HEK293 (cell line): ENCODE measurements around the gene SLC16A6.

Experiments
- CTCF ChIA-PET: fragments of 350-600 bp; formaldehyde crosslinking; extraction: SDS; loops from one replicate; lab custom pipeline; 2021; ENCODE audit warnings: antibody characterized with exemption; lab: Yijun Ruan, JAX
- POLR2A ChIA-PET: fragments of 300-600 bp; formaldehyde crosslinking; extraction: SDS; loops from one replicate; lab custom pipeline; 2020; ENCODE audit warnings: antibody characterized with exemption, inconsistent platforms; lab: Yijun Ruan, JAX
- H3K27ac ChIP-seq: fragments of 200-500 bp; sonication (Bioruptor generic); 2 replicates; pipeline ENCODE4 v1.5.1; 2014; ENCODE audit warnings: low read depth, low read length, control low read depth, inconsistent platforms; ENCODE audit errors: extremely low read depth
- H3K36me3 ChIP-seq, 2 experiments: fragments of 200-500 bp in 1 of 2; sonication (Bioruptor generic) in 1 of 2; 1 replicate in 1 of 2; 2 replicates in 1 of 2; pipeline ENCODE4 v1.5.1; 2014 to 2017; ENCODE audit warnings: inconsistent platforms in 2 of 2, low read length in 2 of 2; ENCODE audit not compliant: control insufficient read depth in 2 of 2, insufficient read depth in 1 of 2
- H3K4me1 ChIP-seq: fragments of 200-500 bp; sonication (Bioruptor generic); 2 replicates; pipeline ENCODE4 v1.5.1; 2014; ENCODE audit warnings: mild to moderate bottlenecking, low read length, inconsistent platforms; ENCODE audit not compliant: control insufficient read depth, insufficient read depth
- H3K4me3 ChIP-seq: 2 replicates; pipeline ENCODE4 v1.5.1; 2011; ENCODE audit warnings: low read depth, mild to moderate bottlenecking, control low read depth, low read length, moderate library complexity
- H3K9me3 ChIP-seq: fragments of 200-500 bp; sonication (Bioruptor generic); 2 replicates; pipeline ENCODE4 v1.5.1; 2014; ENCODE audit warnings: low read depth, low read length, inconsistent platforms; ENCODE audit not compliant: control insufficient read depth, insufficient read depth
- BCL11B ChIP-seq: fragments of 450-650 bp; formaldehyde crosslinking; IDR thresholded peaks from 2 replicates; pipeline ENCODE4 v1.5.1; 2016; ENCODE audit warnings: low read depth, missing biosample characterization, missing genetic modification characterization
- GLIS1 ChIP-seq: fragments of 450-650 bp; formaldehyde crosslinking; IDR thresholded peaks from 2 replicates; pipeline ENCODE4 v1.5.1; 2016; ENCODE audit warnings: missing biosample characterization, missing genetic modification characterization
- MYNN ChIP-seq: fragments of 450-650 bp; formaldehyde crosslinking; IDR thresholded peaks from 2 replicates; pipeline ENCODE4 v1.5.1; 2016; ENCODE audit warnings: missing biosample characterization, missing genetic modification characterization, borderline replicate concordance
- SCRT2 ChIP-seq: fragments of 450-650 bp; formaldehyde crosslinking; IDR thresholded peaks from 2 replicates; pipeline ENCODE4 v1.5.1; 2016; ENCODE audit warnings: missing biosample characterization, missing genetic modification characterization
- TCF7L2 ChIP-seq: IDR thresholded peaks from 2 replicates; pipeline ENCODE4 v1.6.1; 2011; ENCODE audit warnings: low read depth, mild to moderate bottlenecking, inconsistent platforms, low read length, moderate library complexity, borderline replicate concordance
- ZNF157 ChIP-seq: fragments of 450-650 bp; formaldehyde crosslinking; IDR thresholded peaks from 2 replicates; pipeline ENCODE4 v1.5.1; 2016; ENCODE audit warnings: missing biosample characterization, missing genetic modification characterization
- ZNF18 ChIP-seq: fragments of 450-650 bp; formaldehyde crosslinking; IDR thresholded peaks from 2 replicates; pipeline ENCODE4 v1.5.1; 2016; ENCODE audit warnings: missing biosample characterization, missing genetic modification characterization
- ZNF184 ChIP-seq: fragments of 450-650 bp; IDR thresholded peaks from 2 replicates; pipeline ENCODE4 v1.5.1; 2018; ENCODE audit warnings: missing biosample characterization, mild to moderate bottlenecking, missing genetic modification characterization
- ZNF211 ChIP-seq: fragments of 450-650 bp; formaldehyde crosslinking; IDR thresholded peaks from 2 replicates; pipeline ENCODE4 v1.5.1; 2016; ENCODE audit warnings: low read depth, missing biosample characterization, missing genetic modification characterization
- ZNF24 ChIP-seq: fragments of 450-650 bp; formaldehyde crosslinking; IDR thresholded peaks from 2 replicates; pipeline ENCODE4 v1.5.1; 2016; ENCODE audit warnings: missing biosample characterization, missing genetic modification characterization
- ZNF274 ChIP-seq, 2 experiments: fragments of 200-500 bp in 1 of 2; fragments of 450-650 bp in 1 of 2; sonication (Bioruptor generic) in 1 of 2; formaldehyde crosslinking in 1 of 2; IDR thresholded peaks; 2 replicates each; pipeline versions ENCODE4 v1.5.1 to v1.6.1; 2014 to 2016; ENCODE audit warnings: borderline replicate concordance in 1 of 2, inconsistent platforms in 1 of 2, low read length in 1 of 2, missing biosample characterization in 1 of 2, missing genetic modification characterization in 1 of 2
- ZNF341 ChIP-seq: fragments of 450-650 bp; formaldehyde crosslinking; IDR thresholded peaks from 2 replicates; pipeline ENCODE4; 2016; ENCODE audit warnings: low read depth, missing biosample characterization, missing genetic modification characterization
- ZNF366 ChIP-seq: fragments of 450-650 bp; formaldehyde crosslinking; conservative IDR thresholded peaks from 2 replicates; pipeline ENCODE4 v1.5.1; 2016; ENCODE audit warnings: missing biosample characterization, missing genetic modification characterization
- ZNF423 ChIP-seq: fragments of 450-650 bp; formaldehyde crosslinking; IDR thresholded peaks from 2 replicates; pipeline ENCODE4 v1.5.1; 2016; ENCODE audit warnings: missing biosample characterization, missing genetic modification characterization
- ZNF488 ChIP-seq: fragments of 450-650 bp; formaldehyde crosslinking; IDR thresholded peaks from 2 replicates; pipeline ENCODE4 v1.5.1; 2016; ENCODE audit warnings: missing biosample characterization, missing genetic modification characterization
- ZNF529 ChIP-seq: fragments of 450-650 bp; formaldehyde crosslinking; IDR thresholded peaks from 2 replicates; pipeline ENCODE4 v1.5.1; 2017; ENCODE audit warnings: missing genetic modification characterization, missing biosample characterization; ENCODE audit not compliant: insufficient replicate concordance
- ZNF555 ChIP-seq: fragments of 450-650 bp; formaldehyde crosslinking; conservative IDR thresholded peaks from 2 replicates; pipeline ENCODE4 v1.5.1; 2017; ENCODE audit warnings: missing biosample characterization, mild to moderate bottlenecking, missing genetic modification characterization, inconsistent platforms
- ZNF560 ChIP-seq: fragments of 450-650 bp; formaldehyde crosslinking; IDR thresholded peaks from 2 replicates; pipeline ENCODE4 v1.5.1; 2017; ENCODE audit warnings: missing biosample characterization, missing genetic modification characterization, borderline replicate concordance
- ZNF626 ChIP-seq: fragments of 450-650 bp; sonication (Bioruptor Pico); formaldehyde crosslinking; IDR thresholded peaks from 2 replicates; pipeline ENCODE4 v1.5.1; 2018; ENCODE audit warnings: missing biosample characterization, missing genetic modification characterization, inconsistent platforms
- ZNF670 ChIP-seq: fragments of 450-650 bp; formaldehyde crosslinking; IDR thresholded peaks from 2 replicates; pipeline ENCODE4 v1.5.1; 2016; ENCODE audit warnings: missing biosample characterization, missing genetic modification characterization, low read depth
- ZNF692 ChIP-seq: fragments of 450-650 bp; formaldehyde crosslinking; IDR thresholded peaks from 2 replicates; pipeline ENCODE4 v1.5.1; 2016; ENCODE audit warnings: missing biosample characterization, missing genetic modification characterization
- ZNF776 ChIP-seq: fragments of 450-650 bp; formaldehyde crosslinking; IDR thresholded peaks from 2 replicates; pipeline ENCODE4 v1.5.0; 2017; ENCODE audit warnings: missing biosample characterization, missing genetic modification characterization, borderline replicate concordance
- ZXDB ChIP-seq: fragments of 450-650 bp; formaldehyde crosslinking; IDR thresholded peaks from 2 replicates; pipeline ENCODE4 v1.5.1; 2016; ENCODE audit warnings: missing biosample characterization, missing genetic modification characterization
- TF ChIP-seq, protein P1 (sequence below): fragments of 450-650 bp; formaldehyde crosslinking; IDR thresholded peaks from 2 replicates; pipeline ENCODE4 v1.5.1; 2016; ENCODE audit warnings: missing biosample characterization, missing genetic modification characterization
- TF ChIP-seq, protein P2 (sequence below): fragments of 450-650 bp; formaldehyde crosslinking; IDR thresholded peaks from 2 replicates; pipeline ENCODE4 v1.5.1; 2016; ENCODE audit warnings: missing biosample characterization, missing genetic modification characterization
- TF ChIP-seq, protein P3 (sequence below): fragments of 450-650 bp; IDR thresholded peaks from 2 replicates; pipeline ENCODE4 v1.5.1; 2018; ENCODE audit warnings: missing biosample characterization, mild to moderate bottlenecking, missing genetic modification characterization
- TF ChIP-seq, protein P4 (sequence below): fragments of 450-650 bp; formaldehyde crosslinking; IDR thresholded peaks from 2 replicates; pipeline ENCODE4 v1.5.1; 2016; ENCODE audit warnings: missing biosample characterization, missing genetic modification characterization

The SLC16A6 gene

DNA sequence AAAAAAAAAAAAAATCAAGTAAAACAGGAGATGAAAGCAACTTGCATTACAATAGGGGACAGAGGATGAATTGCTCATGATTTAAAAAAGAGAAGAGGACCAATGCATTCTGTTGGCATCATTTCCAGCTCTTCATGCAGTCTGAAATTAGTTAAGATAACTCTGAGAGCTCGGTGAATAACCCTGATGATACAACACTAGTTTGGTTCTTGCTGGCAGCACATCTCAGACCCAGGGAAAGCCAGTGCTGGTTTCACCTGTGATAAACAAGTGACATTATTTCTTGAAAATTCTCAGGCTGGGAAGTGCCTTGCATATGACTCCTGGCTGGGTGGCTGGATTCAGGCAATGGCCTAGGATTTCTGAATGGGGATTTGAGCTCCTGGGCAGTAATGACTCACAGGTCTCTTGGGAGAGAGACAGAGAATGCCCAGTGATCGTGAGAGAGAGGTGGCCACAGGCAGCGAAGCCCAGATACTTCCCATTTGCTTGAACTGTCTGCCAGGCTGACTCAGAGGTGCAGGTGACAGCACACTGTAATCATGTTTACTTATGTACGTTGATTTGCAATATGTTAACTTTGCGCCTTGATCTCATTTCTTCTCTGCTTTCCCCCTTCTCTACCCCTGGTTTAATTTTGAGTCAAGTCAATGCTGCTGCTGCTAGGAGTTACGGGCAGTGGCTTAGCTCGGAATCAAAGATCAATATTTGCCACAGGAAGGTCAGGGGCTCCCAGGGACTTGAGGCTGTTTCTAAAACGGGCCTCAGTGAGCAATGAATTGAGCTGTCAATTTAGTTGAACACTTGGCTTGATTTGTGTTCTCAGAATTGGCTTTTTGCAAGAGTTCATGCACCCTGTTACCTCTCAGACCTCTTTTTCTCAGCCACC is 27.4 kb upstream of the SLC16A6 start (continued):
- no peak for TF ChIP-seq MYNN (tag by site-specific recombination)
- no peak for TF ChIP-seq ZNF529
- TF ChIP-seq ZNF692 (tag by site-specific recombination) = no peak
- no peak for TF ChIP-seq ZNF366
- no peak for TF ChIP-seq ZNF423
- TF ChIP-seq ZNF211 = no peak
- TF ChIP-seq GLIS1 = no peak
- TF ChIP-seq ZNF184 (tag by site-specific recombination) = no peak
- TF ChIP-seq ZNF24 (tag by site-specific recombination) = no peak
- TF ChIP-seq, protein P1, sequence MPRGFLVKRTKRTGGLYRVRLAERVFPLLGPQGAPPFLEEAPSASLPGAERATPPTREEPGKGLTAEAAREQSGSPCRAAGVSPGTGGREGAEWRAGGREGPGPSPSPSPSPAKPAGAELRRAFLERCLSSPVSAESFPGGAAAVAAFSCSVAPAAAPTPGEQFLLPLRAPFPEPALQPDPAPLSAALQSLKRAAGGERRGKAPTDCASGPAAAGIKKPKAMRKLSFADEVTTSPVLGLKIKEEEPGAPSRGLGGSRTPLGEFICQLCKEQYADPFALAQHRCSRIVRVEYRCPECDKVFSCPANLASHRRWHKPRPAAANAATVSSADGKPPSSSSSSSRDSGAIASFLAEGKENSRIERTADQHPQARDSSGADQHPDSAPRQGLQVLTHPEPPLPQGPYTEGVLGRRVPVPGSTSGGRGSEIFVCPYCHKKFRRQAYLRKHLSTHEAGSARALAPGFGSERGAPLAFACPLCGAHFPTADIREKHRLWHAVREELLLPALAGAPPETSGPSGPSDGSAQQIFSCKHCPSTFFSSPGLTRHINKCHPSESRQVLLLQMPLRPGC = no peak
- TF ChIP-seq, protein P2, sequence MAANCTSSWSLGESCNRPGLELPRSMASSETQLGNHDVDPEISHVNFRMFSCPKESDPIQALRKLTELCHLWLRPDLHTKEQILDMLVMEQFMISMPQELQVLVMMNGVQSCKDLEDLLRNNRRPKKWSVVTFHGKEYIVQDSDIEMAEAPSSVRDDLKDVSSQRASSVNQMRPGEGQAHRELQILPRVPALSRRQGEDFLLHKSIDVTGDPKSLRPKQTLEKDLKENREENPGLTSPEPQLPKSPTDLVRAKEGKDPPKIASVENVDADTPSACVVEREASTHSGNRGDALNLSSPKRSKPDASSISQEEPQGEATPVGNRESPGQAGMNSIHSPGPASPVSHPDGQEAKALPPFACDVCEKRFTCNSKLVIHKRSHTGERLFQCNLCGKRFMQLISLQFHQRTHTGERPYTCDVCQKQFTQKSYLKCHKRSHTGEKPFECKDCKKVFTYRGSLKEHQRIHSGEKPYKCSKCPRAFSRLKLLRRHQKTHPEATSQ = no peak
- no peak for TF ChIP-seq ZNF488 (tag by site-specific recombination)
- TF ChIP-seq TCF7L2 = no peak
- no peak for TF ChIP-seq ZNF555
- no peak for TF ChIP-seq ZXDB (tag by site-specific recombination)
- TF ChIP-seq ZNF670 = no peak

- Histone ChIP-seq H3K4me1 (peaks cover 6% of the 10 kb centered on the region; the same call in 1 of the 2 replicates), H3K4me3 (no peak overlapping the region), H3K27ac (no peak overlapping the region), H3K9me3 (no peaks in the 10 kb centered on the region), H3K36me3 (no peaks in the 10 kb centered on the region)
- CTCF ChIA-PET = no interaction called here
- POLR2A ChIA-PET = interaction anchor here (0.7 kb wide), 1 partner anchor 1889 kb away, joined by 3 read pairs; no protein-coding TSS in a partner anchor
- no peak for TF ChIP-seq BCL11B (tag by site-specific recombination)
- TF ChIP-seq, protein P3, sequence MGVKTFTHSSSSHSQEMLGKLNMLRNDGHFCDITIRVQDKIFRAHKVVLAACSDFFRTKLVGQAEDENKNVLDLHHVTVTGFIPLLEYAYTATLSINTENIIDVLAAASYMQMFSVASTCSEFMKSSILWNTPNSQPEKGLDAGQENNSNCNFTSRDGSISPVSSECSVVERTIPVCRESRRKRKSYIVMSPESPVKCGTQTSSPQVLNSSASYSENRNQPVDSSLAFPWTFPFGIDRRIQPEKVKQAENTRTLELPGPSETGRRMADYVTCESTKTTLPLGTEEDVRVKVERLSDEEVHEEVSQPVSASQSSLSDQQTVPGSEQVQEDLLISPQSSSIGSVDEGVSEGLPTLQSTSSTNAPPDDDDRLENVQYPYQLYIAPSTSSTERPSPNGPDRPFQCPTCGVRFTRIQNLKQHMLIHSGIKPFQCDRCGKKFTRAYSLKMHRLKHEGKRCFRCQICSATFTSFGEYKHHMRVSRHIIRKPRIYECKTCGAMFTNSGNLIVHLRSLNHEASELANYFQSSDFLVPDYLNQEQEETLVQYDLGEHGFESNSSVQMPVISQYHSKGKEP (tag by site-specific recombination) = no peak
- TF ChIP-seq ZNF560 (tag by site-specific recombination) = no peak
- no peak for TF ChIP-seq ZNF341 (tag by site-specific recombination)
- TF ChIP-seq TCF7L2 = no peak
- TF ChIP-seq ZNF18 = no peak
- no peak for TF ChIP-seq ZNF626
- no peak for TF ChIP-seq ZNF157 (tag by site-specific recombination)
- TF ChIP-seq, protein P4, sequence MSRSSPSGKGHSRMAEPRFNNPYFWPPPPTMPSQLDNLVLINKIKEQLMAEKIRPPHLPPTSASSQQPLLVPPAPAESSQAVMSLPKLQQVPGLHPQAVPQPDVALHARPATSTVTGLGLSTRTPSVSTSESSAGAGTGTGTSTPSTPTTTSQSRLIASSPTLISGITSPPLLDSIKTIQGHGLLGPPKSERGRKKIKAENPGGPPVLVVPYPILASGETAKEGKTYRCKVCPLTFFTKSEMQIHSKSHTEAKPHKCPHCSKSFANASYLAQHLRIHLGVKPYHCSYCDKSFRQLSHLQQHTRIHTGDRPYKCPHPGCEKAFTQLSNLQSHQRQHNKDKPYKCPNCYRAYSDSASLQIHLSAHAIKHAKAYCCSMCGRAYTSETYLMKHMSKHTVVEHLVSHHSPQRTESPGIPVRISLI = no peak
- TF ChIP-seq SCRT2 (tag by site-specific recombination) = no peak
- no peak for TF ChIP-seq GLIS1
- TF ChIP-seq ZNF274 (IDR thresholded peaks at IDR 0.05; ENCODE audit: low read length) = no peak
- no peak for TF ChIP-seq ZNF274 (tag by site-specific recombination; IDR thresholded peaks at IDR 0.05; ENCODE audit: borderline replicate concordance)
- TF ChIP-seq ZNF776 (tag by site-specific recombination) = no peak
Measured at GRCh38 chr17:68317458-68317857, 26.5 kb upstream of the SLC16A6 start.
